Fibroblast of lung (primary cell): ENCODE measurements around the gene FLT3LG. TPM values are rescaled to one million over a fixed set of nuclear protein-coding genes. Genes with fewer than 3 reads are reported as not detected.

ENCODE experiments used
- DNase-seq, 2 donors: peaks; one replicate each; pipeline versions ENCODE4 v3.0.0 to v3.0.0-alpha.2; 2010; ENCODE audit warnings: low read depth in 2 of 2
- H2AFZ ChIP-seq: 2 replicates; pipeline ENCODE4 v1.5.1; 2012; ENCODE audit warnings: low read length, control low read depth, inconsistent platforms
- H3K27ac ChIP-seq: 2 replicates; pipeline ENCODE4 v1.5.1; 2011; ENCODE audit warnings: low read length, control low read depth; ENCODE audit not compliant: insufficient read depth
- H3K27me3 ChIP-seq: 2 replicates; pipeline ENCODE4 v1.5.1; 2011; ENCODE audit warnings: mild to moderate bottlenecking, low read length; ENCODE audit not compliant: control insufficient read depth, insufficient read depth
- H3K36me3 ChIP-seq: 2 replicates; pipeline ENCODE4 v1.5.1; 2011; ENCODE audit warnings: low read length; ENCODE audit not compliant: control insufficient read depth, insufficient read depth
- H3K4me1 ChIP-seq: 2 replicates; pipeline ENCODE4 v1.5.1; 2011; ENCODE audit warnings: low read length; ENCODE audit not compliant: control insufficient read depth, insufficient read depth; ENCODE audit errors: extremely low read depth
- H3K4me2 ChIP-seq: 2 replicates; pipeline ENCODE4 v1.5.1; 2011; ENCODE audit warnings: low read length, control low read depth; ENCODE audit not compliant: insufficient read depth; ENCODE audit errors: extremely low read depth
- H3K4me3 ChIP-seq, 4 experiments: fragments of 200-600 bp in 1 of 4; sonication (generic) in 1 of 4; replicated peaks in 1 of 4; 2 replicates each; pipeline ENCODE4 v1.5.1; 2011 to 2016; ENCODE audit warnings: low read length in 4 of 4, low read depth in 3 of 4, mild to moderate bottlenecking in 3 of 4, control low read depth in 2 of 4, inconsistent platforms in 1 of 4, mixed read lengths in 1 of 4; ENCODE audit not compliant: insufficient read depth in 1 of 4; ENCODE audit errors: control extremely low read depth in 1 of 4
- H3K79me2 ChIP-seq: 2 replicates; pipeline ENCODE4 v1.5.1; 2012; ENCODE audit warnings: mild to moderate bottlenecking, low read length, inconsistent platforms; ENCODE audit not compliant: control insufficient read depth, insufficient read depth
- H3K9ac ChIP-seq: 2 replicates; pipeline ENCODE4 v1.5.1; 2011; ENCODE audit warnings: mild to moderate bottlenecking, low read length, control low read depth; ENCODE audit not compliant: insufficient read depth
- H3K9me3 ChIP-seq: 2 replicates; pipeline ENCODE4 v1.5.1; 2012; ENCODE audit warnings: low read depth, low read length; ENCODE audit not compliant: control insufficient read depth, insufficient read depth
- H4K20me1 ChIP-seq: 2 replicates; pipeline ENCODE4 v1.5.1; 2011; ENCODE audit warnings: low read length; ENCODE audit not compliant: control insufficient read depth, insufficient read depth; ENCODE audit errors: extremely low read depth
- EZH2 ChIP-seq: IDR thresholded peaks from 2 replicates; pipeline ENCODE4 v1.5.1; 2012; ENCODE audit warnings: low read length, control low read depth, mild to moderate bottlenecking; ENCODE audit errors: missing control alignments
- polyA plus RNA-seq, 2 donors: library from polyadenylated mRNA; depleted of rRNA in 1 of 2; stranded (reverse) in 1 of 2; unstranded in 1 of 2; fragments of >200 nt; gene quantifications; 2 replicates each; pipeline ENCODE4 v1.2.1, GENCODE V29; 2011 to 2012; ENCODE audit warnings: missing spikeins in 1 of 2
- total RNA-seq: library from RNA; depleted of rRNA; stranded (reverse); fragments of >200 nt; gene quantifications from 2 replicates; pipeline ENCODE4 v1.2.1, GENCODE V29; 2014
- TF ChIP-seq, protein P1 (sequence below), 2 donors: IDR thresholded peaks in 1 of 2; conservative IDR thresholded peaks in 1 of 2; 1 replicate in 1 of 2; 2 replicates in 1 of 2; pipeline ENCODE4 v1.5.1; 2011 to 2012; ENCODE audit warnings: low read length in 2 of 2, control low read depth in 1 of 2, inconsistent platforms in 1 of 2, low read depth in 1 of 2, mild to moderate bottlenecking in 1 of 2

The FLT3LG gene
- total and polyA plus RNA-seq, 2 donors (not counting 1 experiment from before 2014, with no cell fraction given) = 4.4 to 4.5 TPM

DNA sequence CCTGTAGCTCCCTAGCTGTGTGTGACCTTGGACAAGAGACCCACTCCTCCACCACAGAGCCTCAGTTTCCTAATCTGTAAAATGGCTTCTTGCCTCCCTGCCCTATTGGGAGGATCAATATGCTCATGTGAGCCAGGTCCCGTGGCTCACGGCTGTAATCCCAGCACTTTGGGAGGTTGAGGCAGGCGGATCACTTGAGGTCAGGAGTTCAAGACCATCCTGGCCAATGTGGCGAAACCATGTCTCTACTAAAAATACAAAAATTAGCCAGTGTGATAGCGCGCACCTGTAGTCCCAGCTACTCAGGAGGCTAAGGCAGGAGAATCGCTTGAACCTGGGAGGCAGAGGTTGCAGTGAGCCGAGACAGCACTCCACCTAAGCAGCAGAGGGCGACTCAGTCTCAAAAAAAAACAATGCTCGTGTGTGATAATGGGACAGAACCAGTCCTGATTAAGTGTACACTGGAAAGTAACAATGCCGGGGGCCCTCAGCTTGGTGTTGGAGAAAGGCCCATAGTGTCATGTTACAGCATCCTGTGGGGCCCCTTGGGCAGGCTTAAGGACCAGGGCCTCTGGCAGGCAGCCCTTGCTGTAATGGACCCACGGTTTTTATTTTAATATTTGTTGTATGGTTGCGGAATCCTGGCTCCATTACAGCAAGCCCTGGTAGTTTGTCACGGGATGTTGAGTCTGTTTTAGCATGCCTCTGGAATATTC, 29.0 kb downstream of the FLT3LG start:
- no peak overlapping the region for H3K4me3 ChIP-seq
- no peaks in the 10 kb centered on the region for H4K20me1 ChIP-seq
- DNase-seq = peak; percentile 63 to 91
- H3K36me3 ChIP-seq = peaks cover 17% of the 10 kb centered on the region
- H3K4me2 ChIP-seq = peak overlapping the region; percentile 67
- peaks cover 11% of the 10 kb centered on the region for H3K79me2 ChIP-seq
- TF ChIP-seq, protein P1, sequence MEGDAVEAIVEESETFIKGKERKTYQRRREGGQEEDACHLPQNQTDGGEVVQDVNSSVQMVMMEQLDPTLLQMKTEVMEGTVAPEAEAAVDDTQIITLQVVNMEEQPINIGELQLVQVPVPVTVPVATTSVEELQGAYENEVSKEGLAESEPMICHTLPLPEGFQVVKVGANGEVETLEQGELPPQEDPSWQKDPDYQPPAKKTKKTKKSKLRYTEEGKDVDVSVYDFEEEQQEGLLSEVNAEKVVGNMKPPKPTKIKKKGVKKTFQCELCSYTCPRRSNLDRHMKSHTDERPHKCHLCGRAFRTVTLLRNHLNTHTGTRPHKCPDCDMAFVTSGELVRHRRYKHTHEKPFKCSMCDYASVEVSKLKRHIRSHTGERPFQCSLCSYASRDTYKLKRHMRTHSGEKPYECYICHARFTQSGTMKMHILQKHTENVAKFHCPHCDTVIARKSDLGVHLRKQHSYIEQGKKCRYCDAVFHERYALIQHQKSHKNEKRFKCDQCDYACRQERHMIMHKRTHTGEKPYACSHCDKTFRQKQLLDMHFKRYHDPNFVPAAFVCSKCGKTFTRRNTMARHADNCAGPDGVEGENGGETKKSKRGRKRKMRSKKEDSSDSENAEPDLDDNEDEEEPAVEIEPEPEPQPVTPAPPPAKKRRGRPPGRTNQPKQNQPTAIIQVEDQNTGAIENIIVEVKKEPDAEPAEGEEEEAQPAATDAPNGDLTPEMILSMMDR (conservative IDR thresholded peaks at IDR 0.05 in 1 of 2, IDR thresholded peaks at IDR 0.05 in 1 of 2; ENCODE audit: low read depth in 1 of 2, low read length in 2 of 2) = peak; percentile 58 to 70
- TF ChIP-seq EZH2 = no peak
- peaks cover under 1% of the 10 kb centered on the region for H3K4me1 ChIP-seq
- no peak overlapping the region for H3K9ac ChIP-seq
- H3K27ac ChIP-seq = no peak overlapping the region
- H3K27me3 ChIP-seq = no peaks in the 10 kb centered on the region
- no peaks in the 10 kb centered on the region for H3K9me3 ChIP-seq
- no peak overlapping the region for H2AFZ ChIP-seq

DNA sequence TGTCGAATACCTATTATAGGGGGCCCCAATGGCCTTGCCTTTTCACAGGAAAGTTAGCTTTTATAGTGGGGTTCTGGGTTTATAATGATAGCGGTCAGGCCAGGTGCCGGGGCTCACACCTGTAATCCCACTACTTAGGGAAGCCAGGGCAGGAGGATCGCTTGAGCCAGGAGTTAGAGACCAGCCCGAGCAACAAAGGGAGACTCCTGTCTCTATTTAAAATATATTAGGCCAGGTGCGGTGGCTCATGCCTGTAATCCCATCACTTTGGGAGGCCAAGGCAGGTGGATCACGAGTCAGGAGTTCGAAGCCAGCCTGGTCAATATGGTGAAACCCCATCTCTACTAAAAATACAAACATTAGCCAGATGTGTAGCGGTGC, 29.6 kb downstream of the FLT3LG start:
- Histone ChIP-seq H4K20me1 (no peaks in the 10 kb centered on the region), H3K36me3 (peaks cover 13% of the 10 kb centered on the region), H3K9ac (no peak overlapping the region), H3K4me3 (no peak overlapping the region), H3K27me3 (no peaks in the 10 kb centered on the region), H3K9me3 (no peaks in the 10 kb centered on the region), H3K4me1 (no peaks in the 10 kb centered on the region), H3K27ac (no peak overlapping the region), H3K4me2 (no peak overlapping the region), H3K79me2 (peaks cover 5% of the 10 kb centered on the region), H2AFZ (no peak overlapping the region)
- no peak for DNase-seq
- TF ChIP-seq, protein P1 (conservative IDR thresholded peaks at IDR 0.05 in 1 of 2, IDR thresholded peaks at IDR 0.05 in 1 of 2; ENCODE audit: low read depth in 1 of 2, low read length in 2 of 2) = no peak
- TF ChIP-seq EZH2 = no peak

DNA sequence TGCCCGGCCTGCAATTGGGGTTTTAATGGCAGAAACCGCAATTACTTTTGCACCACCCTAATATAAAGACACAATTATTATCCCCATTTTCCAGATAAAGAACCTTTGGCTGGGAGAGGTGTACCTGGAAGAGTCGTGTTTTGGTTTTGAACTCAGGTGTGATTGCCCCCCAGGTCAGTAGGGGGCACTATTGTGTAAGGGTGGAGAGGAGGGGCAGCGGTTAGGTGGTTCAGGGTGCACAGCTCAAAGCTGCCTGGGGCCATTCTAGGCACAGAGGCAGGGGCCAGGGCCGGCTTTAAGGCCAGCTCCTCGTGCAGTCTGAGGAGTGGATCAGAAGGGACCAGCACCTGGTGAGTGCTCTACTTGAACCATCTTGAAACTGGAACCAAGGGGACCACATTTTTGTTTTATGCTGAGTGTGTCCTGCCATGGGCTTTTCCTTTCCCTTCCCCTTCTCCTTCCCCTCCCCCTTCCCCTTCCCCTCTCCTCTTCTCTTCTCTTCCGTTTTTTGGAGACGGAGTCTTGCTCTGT, 32.6 kb downstream of the FLT3LG start:
- H3K36me3 ChIP-seq = no peaks in the 10 kb centered on the region
- no peaks in the 10 kb centered on the region for H3K79me2 ChIP-seq
- H3K9me3 ChIP-seq = no peaks in the 10 kb centered on the region
- H3K4me3 ChIP-seq = no peak overlapping the region
- no peaks in the 10 kb centered on the region for H4K20me1 ChIP-seq
- H2AFZ ChIP-seq = no peak overlapping the region
- no peaks in the 10 kb centered on the region for H3K27me3 ChIP-seq
- no peak for TF ChIP-seq EZH2
- TF ChIP-seq, protein P1 (conservative IDR thresholded peaks at IDR 0.05 in 1 of 2, IDR thresholded peaks at IDR 0.05 in 1 of 2; ENCODE audit: low read depth in 1 of 2, low read length in 2 of 2) = peak; percentile 68 to 75
- H3K9ac ChIP-seq = no peak overlapping the region
- H3K27ac ChIP-seq = no peak overlapping the region
- H3K4me2 ChIP-seq = no peak overlapping the region
- DNase-seq = no peak
- H3K4me1 ChIP-seq = no peaks in the 10 kb centered on the region
